HT1080 (cell line): ENCODE results near the gene GCH1. TPM values are rescaled to one million over a fixed set of nuclear protein-coding genes. Genes with fewer than 3 reads are reported as not detected.
A peak's percentile ranks its signal among the peaks of the same experiment; 100 is the strongest.
"Not testable (repeated sequence)": the region's sequence is repeated elsewhere in the genome, so short reads cannot be mapped to it uniquely, and the experiment has no call there.

ENCODE experiments used
- DNase-seq: peaks from one replicate; pipeline ENCODE4 v3.0.0-alpha.2; 2015; ENCODE audit warnings: low read depth
- total RNA-seq: library from RNA; depleted of rRNA; stranded (reverse); fragments of >200 nt; shearing (Covaris generic); gene quantifications from 2 replicates; pipeline ENCODE4 v1.2.3, GENCODE V29; 2014

GCH1 gene
- total RNA-seq, 1 experiment from 2014 or later = 7.5 TPM

DNA sequence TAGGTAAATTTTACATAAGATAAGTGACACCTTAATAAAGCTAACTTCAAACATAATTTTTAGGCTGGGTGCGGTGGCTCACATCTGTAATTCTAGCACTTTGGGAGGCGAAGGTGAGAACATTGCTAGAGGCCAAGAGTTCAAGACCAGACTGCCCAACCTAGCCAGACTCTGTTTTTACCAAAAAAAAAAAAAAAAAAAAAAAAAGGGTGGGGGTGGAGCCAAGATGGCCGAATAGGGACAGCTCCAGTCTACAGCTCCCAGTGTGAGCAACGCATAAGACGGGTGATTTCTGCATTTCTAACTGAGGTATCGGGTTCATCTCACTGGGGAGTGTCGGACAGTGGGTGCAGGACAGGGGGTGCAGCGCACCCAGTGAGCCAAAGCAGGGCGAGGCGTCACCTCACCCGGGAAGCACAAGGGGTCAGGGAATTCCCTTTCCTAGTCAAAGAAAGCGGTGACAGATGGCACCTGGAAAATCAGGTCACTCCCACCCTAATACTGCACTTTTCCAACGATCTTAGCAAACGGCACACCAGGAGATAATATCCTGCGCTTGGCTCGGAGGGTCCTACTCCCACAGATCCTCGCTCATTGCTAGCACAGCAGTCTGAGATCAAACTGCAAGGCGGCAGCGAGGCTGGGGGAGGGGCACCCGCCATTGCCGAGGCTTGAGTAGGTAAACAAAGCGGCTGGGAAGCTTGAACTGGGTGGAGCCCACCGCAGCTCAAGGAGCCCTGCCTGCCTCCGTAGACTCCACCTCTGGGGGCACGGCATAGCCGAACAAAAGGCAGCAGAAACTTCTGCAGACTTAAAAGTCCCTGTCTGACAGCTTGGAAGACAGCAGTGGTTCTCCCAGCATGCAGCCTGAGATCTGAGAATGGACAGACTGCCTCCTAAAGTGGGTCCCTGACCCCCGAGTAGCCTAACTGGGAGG lies 32.2 kb downstream of the GCH1 start:
- not testable (repeated sequence) for DNase-seq

DNA sequence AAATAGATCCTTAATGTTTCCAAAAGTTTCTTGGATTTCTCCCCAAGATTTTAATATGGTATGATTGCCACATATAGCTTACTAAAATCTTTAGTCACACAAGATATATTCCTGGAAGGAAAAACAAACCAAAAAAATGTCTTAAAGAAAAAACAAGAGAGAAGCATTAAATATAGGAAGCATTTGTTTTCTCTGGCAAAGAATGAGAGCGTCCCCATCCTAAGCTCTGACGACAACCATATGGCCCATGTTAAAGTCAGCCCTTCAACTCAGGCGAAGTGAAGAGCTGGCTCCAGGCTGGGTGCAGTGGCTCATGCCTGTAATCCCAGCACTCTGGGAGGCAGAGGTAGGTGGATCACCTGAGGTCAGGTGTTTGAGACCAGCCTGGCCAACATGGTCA lies 35.6 kb downstream of the GCH1 start:
- no peak for DNase-seq

DNA sequence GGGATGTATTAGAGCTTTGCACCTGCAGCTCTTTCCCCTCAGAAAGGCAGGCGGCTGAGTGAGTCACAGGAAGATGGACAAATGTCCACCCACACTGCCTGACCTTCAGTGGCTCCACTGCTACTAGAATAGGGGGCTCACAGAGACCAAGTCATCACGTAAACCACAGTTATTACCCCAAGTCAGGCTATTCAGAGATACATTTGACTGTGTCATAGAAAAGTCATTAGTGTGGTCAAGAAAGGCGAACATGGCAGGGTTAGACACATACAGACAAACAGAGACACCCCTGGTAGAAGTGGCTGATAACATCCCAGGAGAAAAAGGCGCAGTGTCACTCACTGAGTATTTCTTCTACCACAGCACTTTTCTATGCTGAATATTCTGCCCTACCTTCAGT lies 36.0 kb downstream of the GCH1 start:
- DNase-seq = peak; percentile 61

DNA sequence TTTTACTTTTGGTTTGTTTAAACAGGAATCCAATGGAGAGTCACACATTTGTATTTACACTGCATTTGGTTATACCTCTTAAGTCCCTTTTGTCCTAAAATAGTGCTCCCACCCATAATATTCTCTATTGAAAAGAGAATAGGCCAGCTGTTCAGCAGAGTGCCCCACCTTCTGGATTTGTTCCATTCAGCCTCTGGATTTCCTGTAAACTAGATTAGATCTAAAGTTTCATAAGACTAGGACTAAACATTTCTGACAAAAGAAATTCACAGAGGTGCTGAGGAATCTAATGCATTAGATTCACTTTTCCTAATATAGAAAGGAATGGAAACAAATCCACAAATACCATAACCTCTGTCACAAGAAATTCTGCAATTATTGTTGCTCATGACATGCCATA lies 38.1 kb downstream of the GCH1 start:
- DNase-seq = no peak

DNA sequence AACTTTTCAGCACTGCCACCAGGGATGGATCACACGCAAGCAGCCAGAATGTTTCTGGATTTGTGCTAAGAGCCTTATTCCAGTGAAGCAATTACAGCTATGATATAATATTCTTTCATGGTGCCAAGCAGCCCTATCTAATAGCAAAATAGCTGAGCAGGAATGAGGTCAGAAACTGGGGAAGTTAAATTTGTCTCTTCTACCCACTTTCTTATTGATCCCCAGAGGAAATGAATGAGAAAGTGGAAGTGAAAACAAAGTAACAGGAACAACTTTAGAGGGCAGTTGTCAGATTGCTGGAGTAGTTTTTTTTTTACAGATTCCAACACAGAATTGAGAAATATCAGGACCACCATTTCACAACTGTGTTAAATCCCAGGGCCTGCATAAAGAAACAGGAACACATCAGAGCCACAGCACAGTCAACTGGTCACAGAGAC lies 44.8 kb downstream of the GCH1 start:
- DNase-seq = no peak

DNA sequence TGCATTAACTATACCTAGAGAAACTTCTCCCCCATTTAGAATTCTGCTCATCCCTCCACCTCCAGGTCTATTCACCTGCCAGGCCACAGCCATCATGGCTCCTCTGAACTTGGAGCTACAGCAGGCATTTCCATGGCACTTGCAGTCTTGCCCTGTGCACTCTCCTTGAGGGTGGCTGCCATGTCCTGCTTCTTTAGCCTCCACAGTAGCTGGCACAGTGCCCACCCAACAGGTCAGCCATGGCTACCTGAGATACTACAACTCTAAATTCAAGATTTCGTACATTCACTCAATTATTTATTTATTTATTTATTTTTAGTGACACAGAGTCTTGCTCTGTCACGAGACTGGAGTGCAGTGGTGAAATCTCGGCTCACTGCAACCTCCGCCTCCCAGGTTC lies 46.5 kb downstream of the GCH1 start:
- no peak for DNase-seq

DNA sequence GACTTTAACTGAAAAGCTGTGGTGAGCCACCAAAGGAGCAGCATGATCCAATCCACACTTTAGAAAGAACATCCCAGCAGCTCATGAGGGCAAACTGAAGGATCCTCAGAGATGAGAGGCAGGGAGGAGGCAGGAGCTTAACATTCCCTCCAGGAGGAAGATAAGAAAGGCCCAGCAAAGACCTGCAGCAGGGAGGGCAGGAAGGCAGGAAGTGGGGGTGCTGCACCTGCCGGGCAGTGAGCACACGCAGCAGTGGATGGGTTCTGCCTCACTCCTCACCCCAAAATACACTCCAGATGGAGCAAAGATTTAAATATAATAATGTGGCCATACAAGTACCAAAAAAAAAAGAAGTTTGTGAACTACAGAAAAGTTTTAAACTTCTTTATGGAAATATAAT lies 48.4 kb downstream of the GCH1 start:
- DNase-seq = no peak

DNA sequence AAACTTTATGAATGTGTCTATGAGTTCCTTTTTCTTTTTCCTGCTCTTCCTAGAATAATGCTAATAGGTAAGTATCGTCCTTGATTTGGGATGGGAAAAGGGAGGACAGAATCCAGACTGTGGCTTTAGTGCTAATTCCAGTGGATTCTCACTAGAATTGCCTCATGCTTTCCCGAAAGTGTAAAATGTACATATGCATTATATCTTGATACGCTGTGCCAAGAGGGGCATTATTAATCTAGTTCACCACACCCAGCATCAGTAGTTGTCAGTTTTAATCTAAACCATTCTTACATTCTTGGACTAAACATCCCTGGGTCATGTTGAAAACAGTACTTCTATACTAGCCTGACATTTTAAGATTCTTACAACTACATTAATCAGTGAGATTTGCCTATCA lies 49.3 kb downstream of the GCH1 start:
- DNase-seq = no peak

DNA sequence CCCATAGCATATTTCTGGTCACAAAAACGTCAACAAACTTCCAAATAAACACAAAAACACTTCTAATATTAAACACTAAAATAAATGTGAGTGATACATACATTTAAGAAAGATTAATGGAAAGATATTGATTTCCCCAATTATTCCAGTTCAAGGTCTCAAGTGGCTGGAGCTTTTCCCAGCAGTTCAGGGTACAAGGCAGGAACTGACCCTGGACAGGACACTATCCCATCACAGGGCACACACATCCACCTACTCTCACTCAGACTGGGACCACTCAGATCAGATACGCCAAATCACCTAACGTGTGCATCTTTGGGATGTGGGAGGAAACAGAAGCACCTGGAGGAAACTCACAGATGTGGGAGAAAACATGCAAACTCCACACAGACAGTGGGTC lies 50.4 kb downstream of the GCH1 start:
- no peak for DNase-seq

DNA sequence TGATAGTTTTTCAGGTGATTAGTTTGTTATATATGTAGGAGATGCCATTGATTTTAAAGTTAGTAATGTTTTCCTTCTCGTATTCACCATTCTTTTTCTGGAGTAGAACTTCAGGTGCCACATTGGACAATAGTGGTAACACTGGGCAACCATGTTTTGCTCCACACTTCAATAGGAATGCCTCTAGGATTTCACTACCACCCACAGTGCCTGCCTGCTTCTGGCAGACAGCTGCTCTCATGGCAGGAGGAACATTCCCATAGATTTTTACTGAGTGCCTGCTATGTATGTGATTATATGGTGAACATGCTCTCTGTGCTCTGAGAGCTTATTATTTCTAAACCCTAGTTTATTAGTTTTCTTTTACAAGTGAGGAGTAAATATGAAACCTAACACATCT lies 53.7 kb downstream of the GCH1 start:
- DNase-seq = no peak

DNA sequence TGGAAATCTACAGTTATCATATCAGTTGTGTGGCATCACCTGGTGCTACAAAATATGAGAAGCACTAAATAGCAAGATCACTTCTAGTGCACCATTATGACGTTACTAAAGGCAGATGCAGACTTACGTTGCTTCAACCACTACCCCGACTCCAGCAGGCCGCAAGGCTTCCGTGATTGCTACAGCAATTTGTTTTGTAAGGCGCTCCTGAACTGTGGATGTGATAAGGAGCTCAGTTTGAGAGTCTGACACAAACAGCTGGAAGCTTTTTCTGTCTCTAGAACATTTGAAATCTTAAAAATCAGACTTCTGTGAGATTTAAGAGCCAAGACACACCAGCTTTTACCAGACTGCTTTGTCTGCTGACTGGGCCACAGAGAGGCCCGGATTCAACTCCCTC lies 57.0 kb downstream of the GCH1 start:
- DNase-seq = no peak

DNA sequence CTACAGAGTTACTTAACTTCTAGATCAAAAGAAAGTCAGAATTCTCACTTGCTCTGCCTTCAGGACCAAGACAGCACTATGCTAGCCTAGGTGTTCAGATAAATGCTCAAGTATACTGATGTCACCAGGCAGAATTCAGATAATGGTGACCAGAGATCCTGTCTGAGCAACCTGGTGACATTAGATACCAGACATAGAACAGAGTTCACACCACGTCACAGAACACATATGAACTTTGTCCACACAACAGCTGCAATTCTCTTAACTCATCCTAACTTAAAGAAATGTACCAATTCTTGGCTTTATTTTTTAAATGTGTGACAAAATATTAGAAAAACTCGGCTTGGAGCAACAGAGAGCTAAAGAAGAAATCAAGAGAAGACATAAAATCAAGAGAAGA lies 58.1 kb downstream of the GCH1 start:
- DNase-seq = no peak

DNA sequence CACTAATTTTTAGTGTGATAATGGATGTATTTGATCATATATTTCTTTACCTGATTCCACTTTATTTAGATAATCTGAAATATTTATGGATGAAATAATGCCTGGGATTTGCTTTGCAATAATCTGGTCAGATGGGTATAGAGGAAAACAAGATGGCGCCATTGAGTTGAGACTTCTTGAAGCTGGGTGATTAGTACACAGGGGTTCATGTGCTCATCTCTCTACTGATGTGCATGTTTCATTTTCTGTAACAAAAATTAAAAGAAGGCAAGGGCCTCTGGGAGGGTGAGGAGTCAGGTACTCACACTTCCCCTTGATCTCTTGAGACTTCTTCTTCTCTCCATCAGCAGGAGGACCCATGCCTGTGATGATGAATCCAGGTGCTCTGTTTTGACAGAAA lies 61.8 kb downstream of the GCH1 start:
- no peak for DNase-seq

DNA sequence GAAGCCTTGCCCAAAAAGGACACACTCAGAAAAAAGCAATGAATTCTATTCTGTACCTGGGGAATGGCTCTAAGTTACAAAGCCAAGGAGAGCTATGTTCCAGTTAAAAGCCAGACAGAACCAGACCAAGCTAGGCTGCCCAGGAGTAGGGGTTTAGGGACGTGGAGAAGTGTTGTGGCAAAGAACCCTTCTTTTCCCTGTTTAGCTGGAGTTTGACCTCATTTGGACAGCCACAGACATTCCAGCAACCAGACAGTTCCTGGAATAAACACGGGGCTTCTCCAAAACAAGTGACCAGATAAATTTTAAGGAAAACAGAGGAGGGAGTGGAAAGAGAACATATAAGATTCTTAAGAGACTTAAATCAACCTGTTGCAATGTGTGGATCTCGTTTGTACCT lies 62.3 kb downstream of the GCH1 start:
- DNase-seq = no peak

DNA sequence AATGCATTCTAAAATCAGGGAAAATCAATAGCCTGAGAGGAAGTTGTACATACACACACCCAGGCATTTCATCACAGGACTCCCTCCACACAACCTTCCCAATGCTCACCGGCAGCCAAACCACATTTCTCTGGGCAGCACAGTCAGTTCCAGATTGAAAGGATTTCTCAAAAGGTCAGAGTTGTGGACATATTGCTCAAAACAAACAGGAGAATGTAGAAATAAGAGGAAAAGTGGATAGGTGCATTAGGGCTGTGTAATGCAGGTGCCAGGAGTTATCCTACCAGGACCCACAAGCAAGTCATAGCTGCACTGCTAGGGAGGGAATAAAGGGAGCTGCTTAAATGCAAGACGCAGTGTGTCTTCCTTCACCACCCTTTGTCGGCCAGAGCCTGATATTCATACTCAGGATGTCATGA lies 62.9 kb downstream of the GCH1 start:
- DNase-seq = no peak

DNA sequence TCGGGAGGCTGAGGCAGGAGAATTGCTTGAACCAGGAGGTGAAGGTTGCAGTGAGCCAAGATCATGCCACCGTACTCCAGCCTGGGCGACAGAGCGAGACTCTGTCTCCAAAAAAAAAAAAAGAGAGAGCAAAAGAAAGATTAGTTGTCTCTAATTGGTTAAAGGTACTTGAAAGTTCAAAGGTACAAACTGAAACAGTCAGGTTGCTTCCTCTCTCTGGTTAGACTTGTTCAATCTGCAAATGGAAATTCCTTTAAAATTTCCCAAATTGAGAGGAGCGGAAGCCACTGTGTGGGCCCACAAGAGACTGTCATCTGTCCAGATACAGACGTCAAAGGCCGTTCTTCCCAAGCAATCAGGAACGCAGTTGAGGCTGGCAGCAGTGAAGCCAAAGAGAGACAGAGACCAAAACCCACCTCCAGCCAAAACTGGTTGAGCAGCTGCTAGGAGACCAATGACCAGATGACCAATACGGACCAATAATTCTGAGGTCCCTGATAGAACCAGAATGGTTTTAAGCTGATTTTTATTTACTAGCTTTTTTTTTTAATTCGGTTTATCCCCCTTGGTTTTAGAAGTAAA lies 63.6 kb downstream of the GCH1 start:
- no peak for DNase-seq

DNA sequence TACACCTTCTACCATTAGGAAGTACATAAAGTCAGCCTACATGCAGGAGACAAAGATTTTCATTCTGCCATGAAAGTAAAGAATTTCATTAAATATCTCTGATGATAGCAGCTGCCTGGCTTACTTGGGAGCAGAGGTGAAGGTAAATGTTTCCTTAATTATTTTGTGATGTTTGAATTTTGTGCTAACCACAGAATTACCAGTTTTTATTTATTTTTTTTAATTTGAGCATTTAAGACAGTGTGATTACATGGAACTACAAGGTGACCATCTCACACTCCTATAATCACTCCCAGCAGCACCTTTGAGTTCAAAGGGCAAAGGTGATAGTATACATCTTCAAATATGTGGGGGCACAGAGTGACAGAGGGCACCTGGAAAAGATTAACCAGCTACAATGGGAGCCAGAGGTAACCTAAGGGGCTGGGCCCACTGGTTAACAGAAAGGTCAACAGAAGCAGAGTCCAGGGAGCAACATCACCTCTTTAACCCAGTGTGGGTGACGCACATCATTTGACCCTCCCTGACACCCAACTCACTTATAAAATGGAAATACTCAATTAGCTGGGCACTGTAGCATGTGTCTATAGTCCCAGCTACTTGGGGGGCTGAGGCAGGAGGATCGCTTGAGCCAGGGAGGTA lies 65.0 kb downstream of the GCH1 start:
- DNase-seq = no peak

DNA sequence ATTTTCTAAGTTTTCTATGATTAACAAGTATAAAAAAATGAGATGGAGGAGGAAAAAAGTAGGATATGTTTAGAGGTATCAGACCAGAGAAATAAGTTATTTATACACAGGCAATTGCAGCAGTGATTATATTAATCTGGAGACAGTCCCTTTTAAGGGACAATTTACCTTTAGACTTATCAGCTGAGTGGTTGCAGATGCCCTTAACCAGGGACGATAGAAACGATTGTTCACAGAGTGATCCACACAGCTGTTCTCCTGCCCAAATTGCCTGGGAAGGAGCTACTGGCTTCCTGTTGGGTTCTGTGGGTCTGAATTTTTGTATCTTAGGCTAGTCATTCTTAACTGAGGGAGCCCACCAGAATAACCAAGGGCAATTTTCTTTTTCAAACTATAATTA lies 66.4 kb downstream of the GCH1 start:
- DNase-seq = no peak

DNA sequence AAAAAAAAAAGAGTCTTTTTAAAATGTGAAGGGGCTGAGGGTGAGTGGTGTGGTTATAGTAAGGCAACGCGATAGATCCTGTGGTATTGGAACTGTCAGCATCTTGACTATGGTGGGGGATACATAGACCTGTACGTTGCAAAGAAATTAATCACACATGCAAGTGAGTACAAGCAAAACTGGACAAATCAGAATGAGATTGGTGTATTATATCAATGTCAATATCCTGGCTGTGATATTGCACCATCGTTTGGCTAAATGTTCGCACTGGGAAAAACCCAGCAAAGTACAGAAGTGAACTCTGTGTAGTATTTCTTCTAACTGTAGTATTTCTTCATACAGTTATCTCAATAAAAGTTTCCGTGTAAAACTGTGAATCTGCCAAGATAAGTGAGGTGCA lies 67.9 kb downstream of the GCH1 start:
- DNase-seq = no peak

DNA sequence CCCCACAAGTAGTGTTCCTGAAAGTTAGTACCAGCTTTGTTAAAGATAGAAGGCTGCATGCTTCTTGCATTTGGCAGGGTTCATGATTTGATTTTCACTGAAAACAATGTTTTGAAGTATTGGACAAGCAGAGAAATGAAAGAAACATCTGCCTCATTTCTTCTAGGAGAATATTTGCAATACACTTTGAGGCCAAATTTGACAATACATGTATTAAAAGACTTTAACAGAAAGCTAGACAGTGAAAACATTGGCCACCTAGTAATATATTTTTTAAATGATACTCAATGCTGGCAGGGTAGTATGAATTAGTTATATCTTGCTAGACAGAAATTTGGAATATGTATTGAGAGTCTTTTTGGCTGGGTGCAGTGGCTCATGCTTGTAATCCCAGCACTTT lies 68.5 kb downstream of the GCH1 start:
- DNase-seq = no peak

DNA sequence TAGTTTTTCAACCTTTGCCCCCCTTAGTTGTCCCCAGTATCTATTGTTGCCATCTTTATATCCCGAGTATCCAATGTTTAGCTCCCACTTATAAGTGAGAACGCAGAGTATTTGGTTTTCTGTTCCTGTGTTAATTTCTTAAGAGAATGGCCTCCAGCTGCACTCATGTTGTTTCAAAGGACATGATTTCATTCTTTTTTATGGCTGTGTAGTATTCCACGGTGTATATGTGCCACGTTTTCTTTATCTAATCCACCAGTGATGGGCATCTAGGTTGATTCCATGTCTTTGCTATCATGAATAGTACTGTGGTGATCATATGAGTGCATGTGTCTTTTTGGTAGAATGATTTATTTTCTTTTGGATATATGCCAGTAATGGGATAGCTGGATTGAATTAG lies 72.0 kb downstream of the GCH1 start:
- DNase-seq = no peak

DNA sequence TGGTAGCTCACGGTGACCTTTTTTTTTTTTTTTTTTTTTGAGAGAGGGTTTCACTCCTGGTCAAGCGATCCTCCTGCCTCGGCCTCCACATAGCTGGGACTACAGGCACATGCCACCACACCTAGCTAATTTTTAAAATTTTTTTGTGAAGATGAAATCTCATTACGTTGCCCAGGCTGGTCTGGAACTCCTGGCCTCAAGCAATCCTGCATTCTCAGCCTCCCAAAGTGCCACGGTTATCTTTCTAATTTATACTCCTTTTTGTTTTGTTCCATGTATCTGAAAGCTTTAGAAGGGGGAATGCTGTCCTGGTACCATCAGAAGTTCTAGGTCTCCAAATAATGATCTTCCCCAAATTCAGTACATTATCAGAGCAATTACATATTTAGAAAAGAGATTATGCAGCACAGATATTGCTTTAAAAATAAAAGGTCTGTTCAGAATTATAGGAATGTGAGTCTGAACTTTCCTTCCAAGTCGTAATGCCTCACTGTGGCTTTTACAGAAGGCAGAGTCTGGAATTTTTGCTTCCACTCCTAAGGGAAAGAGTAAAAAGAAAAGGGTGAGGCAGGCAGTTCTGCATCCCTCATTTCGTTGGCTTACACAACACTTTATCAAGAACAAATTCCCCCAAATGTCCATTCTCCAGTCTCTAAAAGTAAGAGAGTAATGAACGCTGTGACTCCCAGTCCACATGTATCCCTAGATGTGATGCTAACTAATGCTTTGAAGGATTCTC lies 73.0 kb downstream of the GCH1 start:
- DNase-seq = no peak
